Mucosa of stomach (tissue), 1 donor: ENCODE results near the gene ATP9B.

ENCODE experiments used
- H3K27me3 ChIP-seq: one replicate; pipeline ENCODE4 v1.7.0; 2013; ENCODE audit warnings: mild to moderate bottlenecking, low read length; ENCODE audit not compliant: control insufficient read depth, insufficient read depth
- H3K36me3 ChIP-seq: one replicate; pipeline ENCODE4 v1.7.0; 2013; ENCODE audit warnings: low read length; ENCODE audit not compliant: control insufficient read depth, insufficient read depth
- H3K4me1 ChIP-seq: one replicate; pipeline ENCODE4 v1.7.0; 2013; ENCODE audit warnings: mild to moderate bottlenecking, low read length; ENCODE audit not compliant: control insufficient read depth, insufficient read depth
- H3K4me3 ChIP-seq: one replicate; pipeline ENCODE4 v1.7.0; 2013; ENCODE audit warnings: low read length
- H3K9ac ChIP-seq: one replicate; pipeline ENCODE4 v1.7.0; 2013; ENCODE audit warnings: mild to moderate bottlenecking, low read length, moderate library complexity
- H3K9me3 ChIP-seq: one replicate; pipeline ENCODE4 v1.7.0; 2013; ENCODE audit warnings: mild to moderate bottlenecking, low read length, moderate library complexity; ENCODE audit not compliant: control insufficient read depth
- donor health status: Pancreatic carcinoma.

Gene ATP9B

DNA sequence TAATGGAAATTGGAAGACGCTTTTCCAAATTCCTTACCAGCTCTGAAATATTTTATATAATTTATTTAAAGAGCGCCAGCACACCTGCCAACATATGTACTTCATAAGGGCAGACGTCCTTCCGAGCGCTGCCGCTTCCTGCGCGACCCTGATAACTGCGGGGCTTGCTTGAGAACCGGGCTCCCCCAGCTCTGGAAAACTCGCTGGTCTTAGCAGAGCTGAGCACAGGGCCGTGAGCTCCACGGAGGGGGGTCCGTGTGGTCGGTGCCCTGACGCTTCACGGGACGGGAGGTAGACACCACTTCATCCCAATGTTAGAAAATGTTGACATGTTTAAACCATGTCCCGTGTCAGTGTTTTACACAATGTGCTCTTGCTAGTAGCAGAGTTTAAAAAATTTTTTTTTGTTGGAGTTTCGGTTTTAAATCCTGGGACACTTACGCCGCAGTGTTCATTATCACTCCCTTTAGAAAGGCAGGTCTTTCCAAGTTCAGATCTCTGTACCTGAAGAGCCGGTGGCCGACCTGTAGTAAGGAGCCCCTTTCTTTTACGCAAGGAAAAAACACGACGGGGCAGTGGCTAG is 328.1 kb downstream of the ATP9B start:
- Histone ChIP-seq H3K9me3 (no peaks in the 10 kb centered on the region), H3K4me1 (peaks cover 18% of the 10 kb centered on the region), H3K27me3 (peaks cover 46% of the 10 kb centered on the region), H3K9ac (no peak overlapping the region), H3K36me3 (no peaks in the 10 kb centered on the region), H3K4me3 (no peak overlapping the region)

DNA sequence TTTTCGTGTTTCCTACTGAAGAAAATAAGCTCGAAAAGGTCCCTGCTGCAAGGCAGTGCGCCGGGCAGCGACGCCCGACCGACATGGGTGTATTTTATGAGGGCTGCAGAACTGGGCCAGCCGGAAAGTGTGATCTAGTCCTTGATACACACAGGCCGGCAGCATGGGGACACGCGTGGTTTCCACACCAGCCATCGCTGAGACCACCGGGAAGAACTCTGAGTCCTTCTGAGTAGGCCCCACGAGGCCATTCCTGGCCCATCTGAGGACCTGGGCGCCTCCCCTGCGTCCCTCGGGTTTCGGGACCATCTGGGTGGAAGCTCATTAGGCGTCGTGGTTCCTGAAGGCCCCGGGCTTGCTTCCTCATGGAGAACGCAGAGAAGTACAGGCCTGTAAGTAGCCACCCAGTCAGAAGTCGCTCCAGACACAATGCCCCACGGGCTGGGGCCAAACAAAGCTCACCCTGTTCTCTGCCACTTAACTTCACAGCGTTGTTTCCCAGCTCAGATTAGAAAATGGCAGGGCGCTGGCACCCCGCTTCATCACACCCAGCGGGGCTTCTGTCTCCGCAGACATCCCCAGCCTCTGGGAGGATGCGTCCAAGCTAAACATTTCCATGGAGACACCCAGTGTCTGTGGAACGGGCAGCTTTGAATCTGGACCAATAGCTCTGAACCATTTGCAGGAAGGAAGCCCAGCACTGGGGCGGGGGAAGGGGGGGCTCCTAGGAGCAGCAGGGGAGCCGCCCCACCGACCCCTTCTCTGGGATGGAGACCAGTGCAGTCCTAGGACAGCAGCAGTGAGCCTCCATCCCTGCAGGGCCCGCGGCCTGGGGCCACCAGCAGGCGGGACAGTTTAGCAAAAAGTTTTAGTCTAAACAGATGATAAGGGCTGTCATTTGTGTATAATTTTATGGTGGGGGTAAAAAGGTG is 328.9 kb downstream of the ATP9B start:
- no peak overlapping the region for H3K4me3 ChIP-seq
- peaks cover 38% of the 10 kb centered on the region for H3K27me3 ChIP-seq
- H3K9ac ChIP-seq: no peak overlapping the region

DNA sequence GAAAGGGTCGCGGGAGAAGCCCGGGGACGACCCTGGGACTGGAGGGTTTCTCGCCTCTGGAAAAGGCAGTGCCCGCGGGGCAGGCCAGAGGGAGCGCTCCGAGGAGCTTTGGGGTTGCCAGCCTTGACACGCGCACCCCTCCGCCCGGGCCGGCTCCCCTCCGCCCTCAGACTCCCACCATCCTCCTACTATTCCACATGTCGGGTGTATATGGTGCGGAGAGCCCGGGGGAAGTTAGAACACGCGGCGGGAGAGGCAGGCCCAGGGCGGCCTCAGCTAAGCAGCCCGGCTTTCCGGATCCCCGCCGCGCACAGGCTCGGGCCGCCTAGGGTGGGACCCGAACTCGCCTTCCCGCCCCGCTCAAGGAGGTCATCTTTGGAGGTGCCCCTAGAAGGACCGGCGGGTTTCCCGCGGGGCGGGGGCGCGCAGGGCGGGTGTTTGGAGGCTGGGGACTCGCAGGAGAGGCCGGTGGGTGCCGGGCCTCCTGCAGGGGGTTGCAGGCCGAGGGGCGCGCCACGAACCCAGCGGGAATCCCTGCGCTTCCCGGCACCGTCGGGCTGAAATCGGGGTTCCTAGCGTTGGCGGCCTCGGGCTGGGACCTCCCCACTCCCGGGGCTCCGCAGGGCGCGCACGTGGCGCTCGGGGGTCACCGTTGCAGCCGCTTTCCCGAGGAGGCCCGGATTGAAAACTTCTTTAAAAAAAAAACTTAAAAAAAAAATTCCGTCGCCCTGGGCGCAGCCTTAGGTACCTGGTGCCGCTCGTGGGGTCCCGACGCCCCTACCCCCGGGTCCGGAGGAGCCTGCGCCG is 330.3 kb downstream of the ATP9B start:
- H3K4me1 ChIP-seq: peaks cover 18% of the 10 kb centered on the region
- peaks cover 33% of the 10 kb centered on the region for H3K27me3 ChIP-seq
- no peak overlapping the region for H3K4me3 ChIP-seq
- no peaks in the 10 kb centered on the region for H3K36me3 ChIP-seq
- H3K9ac ChIP-seq: peak overlapping the region; percentile 43
- no peaks in the 10 kb centered on the region for H3K9me3 ChIP-seq

More for the DNA sequence above, 328.9 kb downstream of the ATP9B start:
- H3K9me3 ChIP-seq: no peaks in the 10 kb centered on the region
- no peaks in the 10 kb centered on the region for H3K36me3 ChIP-seq
- H3K4me1 ChIP-seq: peaks cover 16% of the 10 kb centered on the region

DNA sequence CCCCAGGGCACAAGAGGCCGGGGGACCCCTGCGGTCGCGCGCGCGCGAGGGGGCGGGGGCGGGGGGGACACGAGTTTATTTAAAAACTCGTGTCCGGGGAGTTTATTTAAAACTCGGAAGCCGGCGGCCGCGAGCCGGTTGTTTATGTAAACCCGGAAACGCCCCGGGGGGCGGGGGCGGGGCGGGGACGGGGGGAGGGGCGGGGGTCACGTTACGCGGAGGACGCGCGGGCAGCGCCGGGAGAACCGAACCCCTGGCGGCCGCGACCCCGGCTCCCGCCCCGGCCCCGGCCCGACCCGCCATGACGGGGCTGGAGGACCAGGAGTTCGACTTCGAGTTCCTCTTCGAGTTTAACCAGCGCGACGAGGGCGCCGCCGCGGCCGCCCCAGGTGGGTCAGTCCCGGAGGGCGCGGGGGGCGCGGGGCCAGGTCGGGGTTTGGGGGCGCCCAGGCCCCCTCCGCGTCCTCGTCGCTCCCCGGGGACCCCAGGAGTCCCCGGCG is 330.9 kb downstream of the ATP9B start:
- Histone ChIP-seq H3K4me1 (peaks cover 12% of the 10 kb centered on the region), H3K9ac (peak overlapping the region; percentile 55), H3K27me3 (peaks cover 26% of the 10 kb centered on the region)

DNA sequence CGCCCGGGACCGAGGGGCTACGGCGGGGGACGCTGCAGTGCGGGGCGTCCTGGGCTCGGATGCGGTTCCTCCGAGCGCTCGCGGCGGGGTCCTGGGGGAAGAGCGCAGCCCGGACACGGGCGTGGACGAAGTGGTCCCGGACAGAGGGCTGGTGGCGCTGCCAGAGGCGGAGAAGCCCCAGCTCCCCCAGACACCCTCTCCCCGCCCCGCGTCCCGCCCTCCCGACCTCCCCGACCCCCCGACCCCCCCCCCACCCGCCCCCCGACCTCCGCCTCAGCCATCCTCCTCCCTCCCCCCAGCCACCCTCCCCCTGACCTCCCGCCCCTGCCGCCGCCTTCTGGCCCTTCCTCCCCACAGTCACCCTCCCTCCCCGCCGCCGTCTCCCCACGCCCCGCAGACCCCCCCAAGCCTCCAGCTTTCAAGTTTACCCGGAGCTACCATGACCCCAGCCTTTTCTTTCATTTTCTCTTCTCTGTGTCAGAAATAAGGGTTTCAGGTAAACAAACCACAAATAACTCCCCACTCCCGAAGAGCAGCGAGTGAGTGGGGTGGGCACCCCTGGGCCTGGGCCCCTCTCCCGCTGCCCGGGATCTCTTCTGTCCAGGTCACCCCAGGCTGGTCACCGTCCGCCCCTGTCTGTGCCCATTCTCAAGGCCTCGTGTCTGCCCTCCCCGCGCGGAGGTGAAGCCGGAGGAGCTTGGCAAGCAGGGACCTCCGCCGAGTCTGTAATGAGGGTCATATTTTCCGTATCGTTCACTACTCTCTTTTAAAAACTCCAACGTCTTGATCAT is 331.6 kb downstream of the ATP9B start:
- H3K9me3 ChIP-seq: no peaks in the 10 kb centered on the region
- H3K27me3 ChIP-seq: peaks cover 26% of the 10 kb centered on the region
- peaks cover 12% of the 10 kb centered on the region for H3K4me1 ChIP-seq
- H3K36me3 ChIP-seq: no peaks in the 10 kb centered on the region
- H3K4me3 ChIP-seq: no peak overlapping the region
- peak overlapping the region; percentile 55 for H3K9ac ChIP-seq

More for the DNA sequence above, 330.9 kb downstream of the ATP9B start:
- Histone ChIP-seq H3K9me3 (no peaks in the 10 kb centered on the region), H3K4me3 (no peak overlapping the region), H3K36me3 (no peaks in the 10 kb centered on the region)

DNA sequence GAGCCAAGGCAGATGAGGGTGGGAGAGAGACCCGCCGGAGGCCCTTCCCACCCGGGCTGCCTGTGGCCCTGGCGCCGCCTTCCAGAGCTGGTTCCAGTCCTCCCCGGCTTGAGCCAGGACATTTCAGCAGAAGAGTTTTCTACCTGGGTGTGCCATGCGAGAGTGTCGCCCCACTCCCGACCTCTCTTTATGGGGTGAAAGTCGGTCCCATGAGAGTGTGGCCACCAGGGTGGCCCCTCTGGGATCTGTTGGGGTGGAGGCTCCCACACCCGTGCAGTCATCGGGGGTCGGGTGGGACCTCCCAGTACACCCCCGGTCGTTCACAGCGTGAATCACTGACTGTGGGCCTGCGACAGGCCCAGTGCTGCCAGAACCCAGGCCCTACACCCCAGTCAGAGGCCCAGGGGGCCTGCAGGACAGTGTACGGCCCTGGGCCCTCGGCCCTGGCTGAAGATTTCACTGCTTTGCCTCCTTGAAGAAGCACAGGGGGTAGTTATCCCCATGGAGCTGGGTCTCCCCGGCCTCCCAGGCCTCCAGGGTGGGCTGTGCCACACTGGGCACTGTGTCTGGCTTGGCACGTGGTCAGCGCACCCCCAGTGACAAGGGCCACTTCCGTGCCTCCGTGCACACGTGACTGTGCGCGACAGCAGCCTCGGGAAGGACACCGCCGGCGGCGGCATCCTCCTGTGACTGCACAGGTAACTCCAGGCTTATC is 332.5 kb downstream of the ATP9B start:
- Histone ChIP-seq H3K36me3 (no peaks in the 10 kb centered on the region), H3K27me3 (peaks cover 24% of the 10 kb centered on the region), H3K4me3 (no peak overlapping the region), H3K4me1 (peaks cover 10% of the 10 kb centered on the region), H3K9ac (no peak overlapping the region), H3K9me3 (no peaks in the 10 kb centered on the region)

DNA sequence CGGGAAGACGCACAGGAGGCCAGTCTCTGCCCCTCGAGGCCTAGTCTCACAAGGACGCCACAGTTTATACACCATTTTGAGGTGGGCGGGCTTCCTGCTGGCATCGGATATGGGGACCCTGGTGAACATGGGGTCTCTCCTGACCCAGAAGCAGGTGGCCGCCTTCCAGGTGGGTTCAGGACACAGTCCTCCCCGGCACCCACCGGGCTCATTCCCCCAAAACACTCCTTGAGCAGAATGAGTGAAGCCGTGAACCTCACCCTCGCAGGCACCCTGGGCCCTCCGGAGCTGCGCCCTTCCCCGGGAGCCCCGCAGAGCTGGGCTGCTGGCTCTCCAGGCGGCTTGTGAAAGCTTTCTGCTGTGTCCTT is 333.0 kb downstream of the ATP9B start:
- Histone ChIP-seq H3K4me3 (no peak overlapping the region), H3K9ac (no peak overlapping the region), H3K4me1 (peaks cover 7% of the 10 kb centered on the region), H3K27me3 (peaks cover 19% of the 10 kb centered on the region), H3K36me3 (no peaks in the 10 kb centered on the region), H3K9me3 (no peaks in the 10 kb centered on the region)

DNA sequence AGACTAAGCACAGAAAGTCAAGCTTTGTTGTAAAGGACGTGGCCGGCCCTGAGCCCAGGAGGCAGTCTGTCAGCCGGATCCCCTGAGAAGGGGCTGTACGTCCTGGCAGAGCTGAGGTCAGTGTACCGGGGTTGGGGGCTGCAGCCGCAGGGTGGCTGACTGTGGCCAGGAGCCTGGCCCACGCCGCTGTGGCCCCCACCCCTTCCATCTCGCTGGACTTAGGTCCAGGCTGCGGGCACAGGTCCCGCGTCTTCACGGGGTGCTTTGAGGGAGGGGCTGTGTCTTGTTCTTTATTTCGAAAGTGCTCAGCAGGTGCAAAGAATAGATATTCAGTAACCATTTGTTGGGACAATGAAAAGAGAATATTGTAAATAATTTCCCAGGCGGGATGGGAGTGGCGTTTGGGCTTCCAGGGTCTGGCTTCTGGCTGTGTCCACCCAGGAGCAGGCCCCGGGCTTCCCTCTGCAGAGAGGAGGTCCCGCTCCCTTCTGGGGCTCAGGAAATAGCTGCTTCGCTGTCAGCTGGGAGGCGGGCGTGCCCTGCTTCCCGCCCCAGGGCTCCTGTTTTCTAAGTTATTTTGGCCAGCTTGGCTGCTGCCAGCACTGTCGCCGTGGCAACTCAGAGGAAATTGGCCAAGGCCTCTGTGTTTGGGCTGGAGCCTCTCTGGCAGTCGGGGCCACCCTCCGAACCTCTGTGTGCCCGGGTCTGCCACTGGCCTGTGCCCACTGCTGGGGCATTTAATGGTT is 334.0 kb downstream of the ATP9B start:
- H3K9ac ChIP-seq: peak overlapping the region; percentile 39
- no peak overlapping the region for H3K4me3 ChIP-seq
- H3K4me1 ChIP-seq: peaks cover 7% of the 10 kb centered on the region
- H3K27me3 ChIP-seq: peaks cover 10% of the 10 kb centered on the region
- H3K9me3 ChIP-seq: no peaks in the 10 kb centered on the region
- no peaks in the 10 kb centered on the region for H3K36me3 ChIP-seq

DNA sequence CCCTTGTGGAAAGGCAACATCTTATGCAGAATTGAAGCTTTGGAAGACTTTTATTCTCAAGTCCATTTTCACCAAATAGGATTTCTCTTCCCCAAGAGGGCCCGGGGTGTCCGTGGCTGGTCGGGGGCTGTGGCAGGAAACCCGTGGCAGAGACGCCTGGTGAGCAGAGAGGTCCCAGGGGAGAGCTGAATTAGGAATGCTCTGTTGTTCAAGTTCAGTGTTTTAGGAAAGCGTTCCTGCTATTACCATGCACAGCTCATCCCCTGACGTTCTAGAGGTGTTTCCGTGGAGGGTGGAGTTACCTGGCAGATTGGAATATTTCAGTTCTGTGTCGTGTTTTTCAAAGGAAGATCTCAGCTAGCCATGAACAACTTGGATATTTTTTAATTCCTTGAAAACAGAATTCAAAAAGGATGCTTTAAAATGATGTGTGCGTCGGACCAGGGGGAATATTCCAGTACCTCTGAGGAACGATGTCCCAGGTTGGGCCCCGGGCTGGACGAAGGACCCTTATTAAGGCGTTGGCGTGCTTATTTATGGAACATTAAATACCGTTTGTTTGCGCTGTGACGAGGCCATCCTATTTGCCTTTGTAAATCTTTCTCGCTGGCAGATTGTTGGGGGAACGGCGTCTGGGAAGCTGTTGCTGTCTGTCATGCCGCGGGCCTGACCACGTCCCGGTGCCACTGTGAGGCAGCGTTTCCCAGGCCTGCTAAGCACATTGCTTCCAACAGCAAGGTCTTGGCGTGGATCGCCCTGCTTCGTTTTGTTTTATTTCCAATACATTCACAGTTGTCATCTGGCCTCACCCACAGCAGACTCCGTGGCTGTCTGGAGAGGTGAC is 334.8 kb downstream of the ATP9B start:
- H3K9ac ChIP-seq: no peak overlapping the region
- H3K4me1 ChIP-seq: peaks cover 7% of the 10 kb centered on the region
- H3K4me3 ChIP-seq: no peak overlapping the region
- H3K36me3 ChIP-seq: no peaks in the 10 kb centered on the region
- peaks cover 6% of the 10 kb centered on the region for H3K27me3 ChIP-seq
- no peaks in the 10 kb centered on the region for H3K9me3 ChIP-seq

DNA sequence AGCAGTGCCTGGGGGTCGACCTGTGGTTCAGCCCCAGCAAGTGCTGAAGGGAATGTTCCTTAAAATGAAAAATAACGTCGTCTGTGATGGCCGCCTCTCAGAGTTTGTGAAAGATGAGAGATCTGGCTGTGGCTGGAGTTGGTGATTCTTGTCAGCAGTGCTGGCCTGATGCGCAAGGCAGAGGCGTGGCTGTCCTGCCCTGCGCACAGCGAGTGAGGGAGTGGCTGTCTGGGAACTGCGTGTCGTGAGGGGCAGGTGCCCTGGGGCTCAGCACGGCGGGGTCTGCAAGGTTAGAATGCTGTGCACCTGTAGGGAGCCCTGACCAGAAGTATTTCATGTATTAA is 335.3 kb downstream of the ATP9B start:
- Histone ChIP-seq H3K36me3 (no peaks in the 10 kb centered on the region), H3K9ac (no peak overlapping the region), H3K9me3 (no peaks in the 10 kb centered on the region), H3K4me1 (peaks cover 7% of the 10 kb centered on the region), H3K27me3 (peaks cover 3% of the 10 kb centered on the region), H3K4me3 (no peak overlapping the region)
